Measurements from ENCODE around the gene LSAMP. TPM values are rescaled to one million over a fixed set of nuclear protein-coding genes. Genes with fewer than 3 reads are reported as not detected.

LSAMP gene
- polyA plus RNA-seq, 1 experiment, result 2.7 TPM

DNA sequence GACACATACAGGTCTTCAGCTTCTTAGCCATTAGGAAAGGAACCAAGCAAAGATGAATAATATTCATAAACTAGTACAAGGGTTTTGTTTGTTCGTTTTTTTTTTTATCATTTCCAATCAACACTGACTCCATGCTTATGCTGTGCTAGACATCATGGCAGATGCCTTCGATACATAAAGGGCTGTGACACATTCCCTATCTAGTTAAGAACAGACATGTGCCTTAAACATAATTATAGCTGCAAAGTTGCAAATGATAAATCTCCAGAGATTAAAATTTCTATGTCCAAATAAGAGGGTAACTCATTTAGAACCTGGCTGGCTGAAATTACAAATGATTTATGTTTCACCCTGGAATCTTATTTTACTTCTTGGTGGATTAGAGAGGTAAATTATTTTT, 386.4 kb downstream of the LSAMP start:
- DNase-seq (ENCODE audit: low read depth), result no peak
- POLR2A ChIA-PET, result no interaction called here
- Histone ChIP-seq H3K4me3 (ENCODE audit: low read depth, low read length) (no peak overlapping the region), H3K36me3 (ENCODE audit: control insufficient read depth, insufficient read depth, low read length) (no peaks in the 10 kb centered on the region), H3K27me3 (ENCODE audit: control insufficient read depth, insufficient read depth, low read length) (no peaks in the 10 kb centered on the region)
- no peak for TF ChIP-seq CTCF (IDR thresholded peaks at IDR 0.05; ENCODE audit: insufficient read depth, low read depth, low read length)
- CTCF ChIA-PET, result no interaction called here

- Histone ChIP-seq H3K36me3 (ENCODE audit: control insufficient read depth, insufficient read depth, low read length) (no peaks in the 10 kb centered on the region), H3K4me3 (ENCODE audit: low read depth, low read length) (no peak overlapping the region), H3K27me3 (ENCODE audit: control insufficient read depth, insufficient read depth, low read length) (no peaks in the 10 kb centered on the region)
- TF ChIP-seq CTCF (IDR thresholded peaks at IDR 0.05; ENCODE audit: insufficient read depth, low read depth, low read length), result no peak
- ChIA-PET POLR2A (no interaction called here), CTCF (interaction anchor here (1.0 kb wide), 1 partner anchor 11 kb away, joined by 3 read pairs; no protein-coding TSS in a partner anchor)
- DNase-seq (ENCODE audit: low read depth), result no peak
Observed at GRCh38 chr3:116057400-116058006, 387.8 kb downstream of the LSAMP start.

DNA sequence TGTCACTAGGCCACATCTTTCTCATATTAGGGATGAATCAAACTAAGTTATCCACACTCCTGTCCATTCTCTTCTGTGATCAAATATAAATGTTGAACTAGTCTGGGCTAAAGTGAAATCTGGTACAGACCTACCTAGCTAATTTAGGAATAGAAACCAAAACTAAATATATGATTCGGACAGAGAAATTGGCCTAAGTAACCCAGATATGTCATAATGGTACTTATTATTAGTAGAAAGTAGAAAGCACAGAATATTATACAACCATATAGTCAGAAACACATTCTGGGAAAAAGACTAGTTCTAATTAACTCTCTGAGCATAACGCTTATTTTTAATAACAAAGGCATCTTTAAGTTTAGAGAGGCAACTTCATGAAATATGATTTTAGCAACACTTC, 389.0 kb downstream of the LSAMP start:
- Histone ChIP-seq H3K27me3 (ENCODE audit: control insufficient read depth, insufficient read depth, low read length) (no peaks in the 10 kb centered on the region), H3K4me3 (ENCODE audit: low read depth, low read length) (no peak overlapping the region), H3K36me3 (ENCODE audit: control insufficient read depth, insufficient read depth, low read length) (no peaks in the 10 kb centered on the region)
- CTCF ChIA-PET, result no interaction called here
- TF ChIP-seq CTCF (IDR thresholded peaks at IDR 0.05; ENCODE audit: insufficient read depth, low read depth, low read length), result no peak
- no peak for DNase-seq (ENCODE audit: low read depth)
- POLR2A ChIA-PET, result no interaction called here

DNA sequence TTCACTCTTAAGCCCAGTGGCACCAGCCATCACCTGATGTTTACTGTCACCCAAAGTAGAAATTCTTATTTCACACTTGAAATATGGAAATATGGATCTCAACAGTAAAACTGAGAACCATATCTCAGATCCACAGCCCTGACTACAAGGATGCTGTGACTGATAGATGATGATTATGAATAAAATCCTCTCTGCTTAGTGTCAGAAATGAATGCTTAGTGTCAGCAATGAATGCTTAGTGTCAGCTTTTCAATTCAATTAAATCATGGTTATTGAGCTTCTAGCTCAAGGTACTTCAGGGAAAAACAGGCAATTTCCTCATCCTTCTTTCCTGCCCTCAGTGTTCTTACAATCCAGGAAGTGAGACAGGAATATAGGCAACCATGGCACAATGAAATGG, 392.3 kb downstream of the LSAMP start:
- ChIA-PET CTCF (no interaction called here), POLR2A (no interaction called here)
- no peak for TF ChIP-seq CTCF (IDR thresholded peaks at IDR 0.05; ENCODE audit: insufficient read depth, low read depth, low read length)
- Histone ChIP-seq H3K27me3 (ENCODE audit: control insufficient read depth, insufficient read depth, low read length) (no peaks in the 10 kb centered on the region), H3K4me3 (ENCODE audit: low read depth, low read length) (no peak overlapping the region), H3K36me3 (ENCODE audit: control insufficient read depth, insufficient read depth, low read length) (no peaks in the 10 kb centered on the region)
- DNase-seq (ENCODE audit: low read depth), result no peak

GRCh38 chr3:116052602-116053001, 392.7 kb downstream of the LSAMP start:
- CTCF ChIA-PET, result no interaction called here
- H3K27me3 ChIP-seq (ENCODE audit: control insufficient read depth, insufficient read depth, low read length), result no peaks in the 10 kb centered on the region
- no peak for TF ChIP-seq CTCF (IDR thresholded peaks at IDR 0.05; ENCODE audit: insufficient read depth, low read depth, low read length)
- no peak for DNase-seq (ENCODE audit: low read depth)
- H3K36me3 ChIP-seq (ENCODE audit: control insufficient read depth, insufficient read depth, low read length), result no peaks in the 10 kb centered on the region
- H3K4me3 ChIP-seq (ENCODE audit: low read depth, low read length), result no peak overlapping the region
- POLR2A ChIA-PET, result no interaction called here
